NCI-H146 treated with DMSO at 0.1 percent for 48 hours (cell line): Measurements from ENCODE around the gene TMCO6.
"Not testable (repeated sequence)": the region's sequence is repeated elsewhere in the genome, so short reads cannot be mapped to it uniquely, and the experiment has no call there.

Experiments
- DNase-seq: peaks from one replicate; lab custom pipeline; 2025; ENCODE audit not compliant: unreplicated experiment; lab: John Stamatoyannopoulos, UW

Gene TMCO6

GRCh38 chr5:140639148-140639981 lies at the start of gene TMCO6:
Gene TMCO6, plus strand, starts transcription at chr5:140639451. Its CDS starts 77 bp downstream, at chr5:140639528.
- DNase-seq, result peak; percentile 68

GRCh38 chr5:140590861-140591260 lies 48.4 kb upstream of the TMCO6 start:
- DNase-seq, result no peak

- no peak for DNase-seq
Measured at GRCh38 chr5:140591747-140592372, 47.4 kb upstream of the TMCO6 start.

GRCh38 chr5:140593070-140593469 lies 46.2 kb upstream of the TMCO6 start:
- DNase-seq, result not testable (repeated sequence)

GRCh38 chr5:140594169-140594568 lies 45.1 kb upstream of the TMCO6 start:
- DNase-seq, result no peak

- DNase-seq, result no peak
Measured at GRCh38 chr5:140595538-140596300, 43.5 kb upstream of the TMCO6 start.

GRCh38 chr5:140596321-140596741 lies 42.9 kb upstream of the TMCO6 start:
- DNase-seq, result no peak

GRCh38 chr5:140598836-140599235 lies 40.4 kb upstream of the TMCO6 start:
- no peak for DNase-seq

GRCh38 chr5:140600096-140600495 lies 39.2 kb upstream of the TMCO6 start:
- no peak for DNase-seq

GRCh38 chr5:140602147-140602546 lies 37.1 kb upstream of the TMCO6 start:
- no peak for DNase-seq

GRCh38 chr5:140603446-140603698 lies 35.9 kb upstream of the TMCO6 start:
- not testable (repeated sequence) for DNase-seq

- no peak for DNase-seq
Measured at GRCh38 chr5:140603734-140604133, 35.5 kb upstream of the TMCO6 start.

- no peak for DNase-seq
Measured at GRCh38 chr5:140605879-140606278, 33.4 kb upstream of the TMCO6 start.

GRCh38 chr5:140607031-140607430 lies 32.2 kb upstream of the TMCO6 start:
- DNase-seq, result no peak

- DNase-seq, result no peak
Measured at GRCh38 chr5:140608722-140609121, 30.5 kb upstream of the TMCO6 start.

GRCh38 chr5:140609126-140609525 lies 30.1 kb upstream of the TMCO6 start:
- DNase-seq, result no peak

GRCh38 chr5:140611020-140611521 lies 28.2 kb upstream of the TMCO6 start:
- DNase-seq, result no peak

GRCh38 chr5:140622301-140622700 lies 16.9 kb upstream of the TMCO6 start:
- no peak for DNase-seq

- DNase-seq, result not testable (repeated sequence)
Measured at GRCh38 chr5:140623061-140623460, 16.2 kb upstream of the TMCO6 start.

GRCh38 chr5:140624886-140625285 lies 14.4 kb upstream of the TMCO6 start:
- not testable (repeated sequence) for DNase-seq

- no peak for DNase-seq
Measured at GRCh38 chr5:140627972-140628371, 11.3 kb upstream of the TMCO6 start.

- DNase-seq, result no peak
Measured at GRCh38 chr5:140628711-140629110, 10.5 kb upstream of the TMCO6 start.
